Neural progenitor cell (in vitro differentiated cells): ENCODE data around the gene SCYGR4.

ENCODE experiments used
- EZH2 ChIP-seq: fragments of 200-600 bp; sonication (generic); IDR thresholded peaks from 2 replicates; pipeline ENCODE4 v1.6.1; 2017; ENCODE audit warnings: antibody characterized with exemption, mild to moderate bottlenecking, moderate library complexity
- EZH2phosphoT487 ChIP-seq: fragments of 200-600 bp; sonication (generic); IDR thresholded peaks from 2 replicates; pipeline ENCODE4 v1.6.1; 2017; ENCODE audit warnings: antibody characterized with exemption
- TF ChIP-seq, protein P1 (sequence below): fragments of 200-600 bp; sonication (generic); IDR thresholded peaks from 2 replicates; pipeline ENCODE4 v1.5.1; 2017; ENCODE audit warnings: antibody characterized with exemption, mild to moderate bottlenecking

DNA sequence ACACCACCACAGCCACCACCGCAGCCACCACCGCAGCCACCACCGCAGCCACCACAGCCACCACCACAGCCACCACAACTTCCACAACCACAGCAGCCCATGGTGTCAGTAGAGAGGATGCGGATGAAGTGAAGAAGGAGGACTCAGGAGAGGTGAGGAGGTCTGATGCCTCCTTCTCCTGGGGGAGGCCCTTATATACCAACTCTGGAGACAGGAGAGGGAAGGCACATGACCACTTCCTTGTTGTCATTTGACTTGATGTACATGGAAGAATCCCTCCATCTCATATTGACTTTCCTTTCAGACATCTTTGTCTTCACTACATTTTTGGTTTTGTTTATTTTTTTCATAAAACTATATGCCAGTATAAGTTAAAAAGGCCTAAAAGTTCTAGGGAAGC is 2.6 kb upstream of the SCYGR4 start, which contains the start of gene SCYGR3:
- TF ChIP-seq, protein P1, sequence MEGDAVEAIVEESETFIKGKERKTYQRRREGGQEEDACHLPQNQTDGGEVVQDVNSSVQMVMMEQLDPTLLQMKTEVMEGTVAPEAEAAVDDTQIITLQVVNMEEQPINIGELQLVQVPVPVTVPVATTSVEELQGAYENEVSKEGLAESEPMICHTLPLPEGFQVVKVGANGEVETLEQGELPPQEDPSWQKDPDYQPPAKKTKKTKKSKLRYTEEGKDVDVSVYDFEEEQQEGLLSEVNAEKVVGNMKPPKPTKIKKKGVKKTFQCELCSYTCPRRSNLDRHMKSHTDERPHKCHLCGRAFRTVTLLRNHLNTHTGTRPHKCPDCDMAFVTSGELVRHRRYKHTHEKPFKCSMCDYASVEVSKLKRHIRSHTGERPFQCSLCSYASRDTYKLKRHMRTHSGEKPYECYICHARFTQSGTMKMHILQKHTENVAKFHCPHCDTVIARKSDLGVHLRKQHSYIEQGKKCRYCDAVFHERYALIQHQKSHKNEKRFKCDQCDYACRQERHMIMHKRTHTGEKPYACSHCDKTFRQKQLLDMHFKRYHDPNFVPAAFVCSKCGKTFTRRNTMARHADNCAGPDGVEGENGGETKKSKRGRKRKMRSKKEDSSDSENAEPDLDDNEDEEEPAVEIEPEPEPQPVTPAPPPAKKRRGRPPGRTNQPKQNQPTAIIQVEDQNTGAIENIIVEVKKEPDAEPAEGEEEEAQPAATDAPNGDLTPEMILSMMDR: no peak
- TF ChIP-seq EZH2 (no peak), EZH2phosphoT487 (no peak)
